SU-DHL-6 (cell line): ENCODE results near the gene MCUR1.

Experiments used
- CTCF ChIP-seq: fragments of 200-600 bp; sonication (generic); IDR thresholded peaks from one replicate; pipeline ENCODE4 v1.5.1; 2017; ENCODE audit warnings: antibody characterized with exemption, mild to moderate bottlenecking, low read length, moderate library complexity; ENCODE audit not compliant: insufficient read depth, poor library complexity, severe bottlenecking
- EZH2phosphoT487 ChIP-seq: fragments of 200-600 bp; sonication (generic), shearing (Covaris generic); conservative IDR thresholded peaks from 2 replicates; pipeline ENCODE4 v1.6.1; 2018; ENCODE audit warnings: mild to moderate bottlenecking, antibody characterized with exemption, low read length, moderate library complexity, mixed read lengths

- TF ChIP-seq CTCF (no peak), EZH2phosphoT487 (no peak)
Measured at GRCh38 chr6:13825871-13826270, 11.5 kb upstream of the MCUR1 start.
